Ishikawa (cell line): Measurements from ENCODE around the gene PATE1.

Experiments
- CEBPB ChIP-seq: IDR thresholded peaks from 2 replicates; pipeline ENCODE4 v1.6.1; 2012
- CREB1 ChIP-seq: IDR thresholded peaks from 2 replicates; pipeline ENCODE4 v1.6.1; 2012; ENCODE audit warnings: low read depth
- EGR1 ChIP-seq: IDR thresholded peaks from 2 replicates; pipeline ENCODE4 v1.6.1; 2012
- EP300 ChIP-seq: IDR thresholded peaks from 2 replicates; pipeline ENCODE4 v1.6.1; 2012; ENCODE audit warnings: borderline replicate concordance
- FOXM1 ChIP-seq: IDR thresholded peaks from 2 replicates; pipeline ENCODE4 v1.6.1; 2012; ENCODE audit warnings: low read depth, borderline replicate concordance
- NFIC ChIP-seq: IDR thresholded peaks from 2 replicates; pipeline ENCODE4 v1.6.1; 2012
- RAD21 ChIP-seq: IDR thresholded peaks from 2 replicates; pipeline ENCODE4 v1.6.1; 2012; ENCODE audit warnings: low read depth
- YY1 ChIP-seq: IDR thresholded peaks from 2 replicates; pipeline ENCODE4 v1.6.1; 2012; ENCODE audit warnings: low read depth
- ZBTB7A ChIP-seq: IDR thresholded peaks from 2 replicates; pipeline ENCODE4 v1.6.1; 2012; ENCODE audit warnings: low read depth
- TF ChIP-seq, protein P1 (sequence below): IDR thresholded peaks from 2 replicates; pipeline ENCODE4 v1.6.1; 2012; ENCODE audit warnings: low read depth, mild to moderate bottlenecking

DNA sequence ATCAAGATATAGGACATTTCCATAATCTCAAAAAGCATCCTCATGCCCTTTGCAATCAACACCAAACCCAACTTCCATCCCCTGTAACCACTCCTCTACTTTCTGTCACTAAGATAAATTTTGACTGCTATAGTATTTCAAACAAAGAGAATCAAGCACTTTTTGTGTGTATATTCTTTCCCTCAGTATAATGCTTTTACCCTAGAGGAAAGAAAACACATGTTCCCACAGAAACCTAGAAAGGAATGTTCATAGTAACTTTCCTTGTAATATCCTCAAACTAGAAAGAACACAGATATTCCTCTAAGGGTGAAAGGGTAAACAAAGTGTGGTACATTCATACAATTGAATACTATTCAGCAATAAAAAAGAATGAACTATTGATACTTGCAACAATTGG, 5.5 kb upstream of the PATE1 start:
- TF ChIP-seq EP300 (no peak), CEBPB (no peak), EGR1 (no peak), ZBTB7A (no peak), YY1 (no peak), FOXM1 (no peak), RAD21 (no peak), CREB1 (no peak), NFIC (no peak)
- TF ChIP-seq, protein P1, sequence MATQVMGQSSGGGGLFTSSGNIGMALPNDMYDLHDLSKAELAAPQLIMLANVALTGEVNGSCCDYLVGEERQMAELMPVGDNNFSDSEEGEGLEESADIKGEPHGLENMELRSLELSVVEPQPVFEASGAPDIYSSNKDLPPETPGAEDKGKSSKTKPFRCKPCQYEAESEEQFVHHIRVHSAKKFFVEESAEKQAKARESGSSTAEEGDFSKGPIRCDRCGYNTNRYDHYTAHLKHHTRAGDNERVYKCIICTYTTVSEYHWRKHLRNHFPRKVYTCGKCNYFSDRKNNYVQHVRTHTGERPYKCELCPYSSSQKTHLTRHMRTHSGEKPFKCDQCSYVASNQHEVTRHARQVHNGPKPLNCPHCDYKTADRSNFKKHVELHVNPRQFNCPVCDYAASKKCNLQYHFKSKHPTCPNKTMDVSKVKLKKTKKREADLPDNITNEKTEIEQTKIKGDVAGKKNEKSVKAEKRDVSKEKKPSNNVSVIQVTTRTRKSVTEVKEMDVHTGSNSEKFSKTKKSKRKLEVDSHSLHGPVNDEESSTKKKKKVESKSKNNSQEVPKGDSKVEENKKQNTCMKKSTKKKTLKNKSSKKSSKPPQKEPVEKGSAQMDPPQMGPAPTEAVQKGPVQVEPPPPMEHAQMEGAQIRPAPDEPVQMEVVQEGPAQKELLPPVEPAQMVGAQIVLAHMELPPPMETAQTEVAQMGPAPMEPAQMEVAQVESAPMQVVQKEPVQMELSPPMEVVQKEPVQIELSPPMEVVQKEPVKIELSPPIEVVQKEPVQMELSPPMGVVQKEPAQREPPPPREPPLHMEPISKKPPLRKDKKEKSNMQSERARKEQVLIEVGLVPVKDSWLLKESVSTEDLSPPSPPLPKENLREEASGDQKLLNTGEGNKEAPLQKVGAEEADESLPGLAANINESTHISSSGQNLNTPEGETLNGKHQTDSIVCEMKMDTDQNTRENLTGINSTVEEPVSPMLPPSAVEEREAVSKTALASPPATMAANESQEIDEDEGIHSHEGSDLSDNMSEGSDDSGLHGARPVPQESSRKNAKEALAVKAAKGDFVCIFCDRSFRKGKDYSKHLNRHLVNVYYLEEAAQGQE, result no peak
